Panc1 (cell line): ENCODE data around the gene ACSM4.

Experiments used
- TF ChIP-seq, protein P1 (sequence below), 2 experiments: IDR thresholded peaks; 2 replicates each; pipeline ENCODE4 v1.6.1; 2011 to 2012; ENCODE audit warnings: low read depth in 2 of 2, control low read depth in 1 of 2, low read length in 1 of 2, mild to moderate bottlenecking in 1 of 2, moderate library complexity in 1 of 2; ENCODE audit not compliant: insufficient read depth in 1 of 2
- TF ChIP-seq, protein P2 (sequence below): fragments of 450-650 bp; IDR thresholded peaks from 2 replicates; pipeline ENCODE4 v1.5.1; 2017; ENCODE audit warnings: mild to moderate bottlenecking

DNA sequence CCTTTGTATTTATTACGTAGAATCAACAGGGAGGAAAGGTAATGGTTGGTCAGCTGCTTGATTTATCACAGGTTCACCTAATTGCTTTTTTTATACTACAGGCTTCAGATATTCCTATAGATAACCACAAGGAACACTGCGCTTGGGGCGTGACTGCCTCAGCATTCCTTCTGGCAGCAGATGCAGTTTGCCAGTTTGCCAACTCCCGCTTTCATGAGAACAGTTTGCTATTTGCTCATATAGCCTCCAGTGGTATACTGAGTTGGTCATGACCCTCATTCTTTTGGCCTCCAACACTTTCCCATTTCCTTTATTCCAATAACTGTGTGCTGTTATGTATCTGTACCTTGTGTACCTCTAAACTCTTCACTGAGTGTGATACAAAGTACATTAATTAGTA is 38.6 kb upstream of the ACSM4 start:
- TF ChIP-seq, protein P1, sequence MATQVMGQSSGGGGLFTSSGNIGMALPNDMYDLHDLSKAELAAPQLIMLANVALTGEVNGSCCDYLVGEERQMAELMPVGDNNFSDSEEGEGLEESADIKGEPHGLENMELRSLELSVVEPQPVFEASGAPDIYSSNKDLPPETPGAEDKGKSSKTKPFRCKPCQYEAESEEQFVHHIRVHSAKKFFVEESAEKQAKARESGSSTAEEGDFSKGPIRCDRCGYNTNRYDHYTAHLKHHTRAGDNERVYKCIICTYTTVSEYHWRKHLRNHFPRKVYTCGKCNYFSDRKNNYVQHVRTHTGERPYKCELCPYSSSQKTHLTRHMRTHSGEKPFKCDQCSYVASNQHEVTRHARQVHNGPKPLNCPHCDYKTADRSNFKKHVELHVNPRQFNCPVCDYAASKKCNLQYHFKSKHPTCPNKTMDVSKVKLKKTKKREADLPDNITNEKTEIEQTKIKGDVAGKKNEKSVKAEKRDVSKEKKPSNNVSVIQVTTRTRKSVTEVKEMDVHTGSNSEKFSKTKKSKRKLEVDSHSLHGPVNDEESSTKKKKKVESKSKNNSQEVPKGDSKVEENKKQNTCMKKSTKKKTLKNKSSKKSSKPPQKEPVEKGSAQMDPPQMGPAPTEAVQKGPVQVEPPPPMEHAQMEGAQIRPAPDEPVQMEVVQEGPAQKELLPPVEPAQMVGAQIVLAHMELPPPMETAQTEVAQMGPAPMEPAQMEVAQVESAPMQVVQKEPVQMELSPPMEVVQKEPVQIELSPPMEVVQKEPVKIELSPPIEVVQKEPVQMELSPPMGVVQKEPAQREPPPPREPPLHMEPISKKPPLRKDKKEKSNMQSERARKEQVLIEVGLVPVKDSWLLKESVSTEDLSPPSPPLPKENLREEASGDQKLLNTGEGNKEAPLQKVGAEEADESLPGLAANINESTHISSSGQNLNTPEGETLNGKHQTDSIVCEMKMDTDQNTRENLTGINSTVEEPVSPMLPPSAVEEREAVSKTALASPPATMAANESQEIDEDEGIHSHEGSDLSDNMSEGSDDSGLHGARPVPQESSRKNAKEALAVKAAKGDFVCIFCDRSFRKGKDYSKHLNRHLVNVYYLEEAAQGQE (IDR thresholded peaks at IDR 0.05; ENCODE audit: insufficient read depth in 1 of 2, low read depth in 2 of 2, low read length in 1 of 2), result no peak
- TF ChIP-seq, protein P2, sequence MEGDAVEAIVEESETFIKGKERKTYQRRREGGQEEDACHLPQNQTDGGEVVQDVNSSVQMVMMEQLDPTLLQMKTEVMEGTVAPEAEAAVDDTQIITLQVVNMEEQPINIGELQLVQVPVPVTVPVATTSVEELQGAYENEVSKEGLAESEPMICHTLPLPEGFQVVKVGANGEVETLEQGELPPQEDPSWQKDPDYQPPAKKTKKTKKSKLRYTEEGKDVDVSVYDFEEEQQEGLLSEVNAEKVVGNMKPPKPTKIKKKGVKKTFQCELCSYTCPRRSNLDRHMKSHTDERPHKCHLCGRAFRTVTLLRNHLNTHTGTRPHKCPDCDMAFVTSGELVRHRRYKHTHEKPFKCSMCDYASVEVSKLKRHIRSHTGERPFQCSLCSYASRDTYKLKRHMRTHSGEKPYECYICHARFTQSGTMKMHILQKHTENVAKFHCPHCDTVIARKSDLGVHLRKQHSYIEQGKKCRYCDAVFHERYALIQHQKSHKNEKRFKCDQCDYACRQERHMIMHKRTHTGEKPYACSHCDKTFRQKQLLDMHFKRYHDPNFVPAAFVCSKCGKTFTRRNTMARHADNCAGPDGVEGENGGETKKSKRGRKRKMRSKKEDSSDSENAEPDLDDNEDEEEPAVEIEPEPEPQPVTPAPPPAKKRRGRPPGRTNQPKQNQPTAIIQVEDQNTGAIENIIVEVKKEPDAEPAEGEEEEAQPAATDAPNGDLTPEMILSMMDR, result no peak
